ENCODE measurements around the gene RHBDL3. TPM values are rescaled to one million over a fixed set of nuclear protein-coding genes. Genes with fewer than 3 reads are reported as not detected.
A peak's percentile ranks its signal among the peaks of the same experiment; 100 is the strongest.

RHBDL3 gene
- total and polyA plus RNA-seq, 2 of the 8 experiments (the other 6 are each of a cell fraction or from before 2014, with no cell fraction given), result 9.6 to 12.2 TPM

- Histone ChIP-seq H3K9me3 (ENCODE audit: insufficient read depth in 2 of 2, low read depth in 1 of 2, low read length in 1 of 2) (no peaks in the 10 kb centered on the region), H2BK120ac (replicated peaks; ENCODE audit: low read depth, low read length) (no peak overlapping the region), H2AFZ (ENCODE audit: low read length) (no peak overlapping the region), H3K36me3 (ENCODE audit: control insufficient read depth in 2 of 4, insufficient read depth in 4 of 4, low read length in 3 of 4) (no peaks in the 10 kb centered on the region), H3K23me2 (ENCODE audit: low read depth, low read length) (peaks cover 17% of the 10 kb centered on the region; the same call in 1 of the 2 replicates), H4K5ac (ENCODE audit: insufficient read length, low read depth, low read length) (no peak overlapping the region), H3K14ac (ENCODE audit: insufficient read length) (no peak overlapping the region), H2BK15ac (ENCODE audit: low read length) (peak overlapping the region; percentile 1; the same call in 1 of the 2 replicates), H3K4me3 (ENCODE audit: extremely low read depth in 1 of 4, insufficient read depth in 2 of 4, low read depth in 3 of 4, low read length in 4 of 4) (peak overlapping the region; percentile 7 to 87 (median 30); a peak in 5 of 8 replicates), H3K9ac (replicated peaks in 1 of 4; ENCODE audit: extremely low read depth in 1 of 4, low read depth in 3 of 4, low read length in 3 of 4) (no peak overlapping the region; a peak in 2 of 7 replicates), H3K56ac (replicated peaks; ENCODE audit: insufficient read length, low read depth, low read length) (no peak overlapping the region), H3K27ac (ENCODE audit: low read depth, low read length) (no peak overlapping the region), H3K4ac (replicated peaks; ENCODE audit: insufficient read length, low read depth, low read length) (no peak overlapping the region), H4K8ac (ENCODE audit: extremely low read depth, insufficient read depth, low read length) (no peak overlapping the region), H2AK5ac (ENCODE audit: low read depth, low read length) (0 out of 2 replicates have a peak overlapping the region, but pooled peaks have one; percentile 95), H2BK20ac (ENCODE audit: low read length) (peak overlapping the region; percentile 2; the same call in 1 of the 2 replicates), H2BK5ac (ENCODE audit: low read depth, low read length) (no peak overlapping the region), H4K20me1 (replicated peaks in 1 of 2; ENCODE audit: control insufficient read depth in 1 of 2, insufficient read depth in 2 of 2, low read length in 2 of 2) (peaks cover 0 to 1% of the 10 kb centered on the region in 2 experiments), H2BK12ac (ENCODE audit: low read depth, low read length) (0 out of 2 replicates have a peak overlapping the region, but pooled peaks have one; percentile 32), H4K91ac (replicated peaks; ENCODE audit: insufficient read length, low read length) (no peak overlapping the region), H3K79me2 (ENCODE audit: control insufficient read depth in 1 of 2, insufficient read depth in 2 of 2, low read length in 2 of 2) (peaks cover 0 to 13% of the 10 kb centered on the region in 2 experiments; a peak in 1 of 4 replicates), H3K18ac (ENCODE audit: extremely low read depth, low read length) (no peak overlapping the region; the same call in 1 of the 2 replicates), H3K4me1 (replicated peaks in 1 of 4; ENCODE audit: control insufficient read depth in 3 of 4, insufficient read depth in 4 of 4, low read length in 3 of 4) (peaks cover 7 to 24% (median 16%) of the 10 kb centered on the region in 4 experiments), H3K23ac (ENCODE audit: insufficient read length) (no peak overlapping the region), H3K27me3 (replicated peaks in 1 of 4; ENCODE audit: control insufficient read depth in 3 of 4, extremely low read depth in 1 of 4, insufficient read depth in 3 of 4, low read length in 3 of 4) (peaks cover 0 to 34% (median 28%) of the 10 kb centered on the region in 4 experiments; a peak in 5 of 7 replicates), H3K79me1 (ENCODE audit: low read depth, low read length) (peaks cover 13% of the 10 kb centered on the region), H3K4me2 (ENCODE audit: insufficient read depth in 1 of 2, low read depth in 2 of 2, low read length in 2 of 2) (peak overlapping the region; percentile 91 to 92)
- ChIA-PET POLR2A (ENCODE audit: partially characterized antibody) (interaction anchor here (0.6 to 1.1 kb wide), 2 partner anchors 12 to 13 kb away, joined by 3 to 4 read pairs; no protein-coding TSS in a partner anchor), CTCF (ENCODE audit: partially characterized antibody) (interaction anchor here (0.8 to 2.2 kb wide), 3 partner anchors 14 to 52 kb away, joined by 5 to 6 read pairs (median 6); no protein-coding TSS in a partner anchor)
- no peak for FAIRE-seq
- peak in 1 of 2 experiments; percentile 56 for DNase-seq (ENCODE audit: low read depth in 1 of 2, low spot score in 2 of 2)
- TF ChIP-seq, protein P1, sequence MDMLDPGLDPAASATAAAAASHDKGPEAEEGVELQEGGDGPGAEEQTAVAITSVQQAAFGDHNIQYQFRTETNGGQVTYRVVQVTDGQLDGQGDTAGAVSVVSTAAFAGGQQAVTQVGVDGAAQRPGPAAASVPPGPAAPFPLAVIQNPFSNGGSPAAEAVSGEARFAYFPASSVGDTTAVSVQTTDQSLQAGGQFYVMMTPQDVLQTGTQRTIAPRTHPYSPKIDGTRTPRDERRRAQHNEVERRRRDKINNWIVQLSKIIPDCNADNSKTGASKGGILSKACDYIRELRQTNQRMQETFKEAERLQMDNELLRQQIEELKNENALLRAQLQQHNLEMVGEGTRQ (IDR thresholded peaks at IDR 0.05; ENCODE audit: low read length), result no peak
- TF ChIP-seq RFX5 (IDR thresholded peaks at IDR 0.05; ENCODE audit: borderline replicate concordance, low read depth, low read length) (no peak), BACH1 (IDR thresholded peaks at IDR 0.05; ENCODE audit: low read length) (no peak), EGR1 (IDR thresholded peaks at IDR 0.05; ENCODE audit: borderline replicate concordance, low read depth, low read length) (no peak)
- 22% methylated on average over 10 of the region's 10 CpGs; no CpG with 5 or more reads in 1 of the 2 experiments for WGBS, 2 experiments (ENCODE audit: extremely low coverage in 1 of 2, insufficient coverage in 1 of 2, insufficient read length in 1 of 2, insufficient replicate concordance in 2 of 2, low coverage in 1 of 2, low lambda C conversion rate in 2 of 2, missing lambda C conversion rate in 1 of 2)
These were observed 2.1 kb downstream of the RHBDL3 start for GRCh38 chr17:32267690-32268205.
